Upper lobe of left lung (tissue), 6 donors: ENCODE results near the gene JMJD1C. TPM values are rescaled to one million over a fixed set of nuclear protein-coding genes. Genes with fewer than 3 reads are reported as not detected.
"Not testable (repeated sequence)": the region's sequence is repeated elsewhere in the genome, so short reads cannot be mapped to it uniquely, and the experiment has no call there.

Experiments used
- ATAC-seq, 2 donors: fragments of 200-7000 bp; cut with Tn5 transposase; one replicate each; pipeline ENCODE4 v1.9.1; 2022; ENCODE audit warnings: mild to moderate bottlenecking in 2 of 2, moderate library complexity in 2 of 2; ENCODE audit not compliant: low FRiP score in 2 of 2
- DNase-seq, 2 donors: peaks; one replicate each; pipeline ENCODE4 v3.0.0-alpha.2; 2019 to 2020
- H3K27ac ChIP-seq, 4 donors: fragments of 200-600 bp; sonication (generic); one replicate each; pipeline ENCODE4 v1.5.1; 2016 to 2019
- H3K27me3 ChIP-seq, 4 donors: fragments of 200-600 bp; sonication (generic); one replicate each; pipeline ENCODE4 v1.5.1; 2017 to 2019
- H3K36me3 ChIP-seq, 4 donors: fragments of 200-600 bp; sonication (generic); one replicate each; pipeline ENCODE4 v1.5.1; 2016 to 2019
- H3K4me1 ChIP-seq, 4 donors: fragments of 200-600 bp; sonication (generic); one replicate each; pipeline ENCODE4 v1.5.1; 2018 to 2019
- H3K4me3 ChIP-seq, 4 donors: fragments of 200-600 bp; sonication (generic); one replicate each; pipeline ENCODE4 v1.5.1; 2017 to 2019; ENCODE audit warnings: mild to moderate bottlenecking in 2 of 4, moderate library complexity in 1 of 4
- H3K9me3 ChIP-seq, 4 donors: fragments of 200-600 bp; sonication (generic); one replicate each; pipeline ENCODE4 v1.5.1; 2018 to 2019
- EP300 ChIP-seq, 4 donors: sonication (generic); formaldehyde crosslinking; IDR thresholded peaks; one replicate each; pipeline ENCODE4 v1.5.1; 2017; ENCODE audit warnings: antibody characterized with exemption in 4 of 4, control low read depth in 2 of 4
- POLR2A ChIP-seq, 4 donors: fragments of 450-650 bp; IDR thresholded peaks; one replicate each; pipeline ENCODE4 v1.5.1; 2016 to 2017; ENCODE audit warnings: antibody characterized with exemption in 4 of 4, mild to moderate bottlenecking in 2 of 4
- POLR2AphosphoS5 ChIP-seq, 2 donors: sonication (generic); formaldehyde crosslinking; IDR thresholded peaks; one replicate each; pipeline ENCODE4 v1.5.1; 2017; ENCODE audit warnings: antibody characterized with exemption in 2 of 2
- WGBS, 2 donors: methylation state at CpG; one replicate each; pipeline ENCODE4 v1.1.5; 2017 to 2018; 5-methylcytosine and 5-hydroxymethylcytosine counted together
- total RNA-seq, 6 donors: library from RNA; depleted of rRNA in 4 of 6; stranded (reverse); fragments of >200 nt in 4 of 6; gene quantifications; one replicate each; pipeline versions ENCODE4 v1.1.0 to v1.2.1, GENCODE V29; 2016 to 2021
- TF ChIP-seq, protein P1 (sequence below), 6 experiments: fragments of 450-650 bp in 4 of 6; fragments of 200-600 bp in 2 of 6; sonication (generic) in 2 of 6; IDR thresholded peaks; one replicate each; pipeline ENCODE4 v1.5.1; 2016 to 2019; ENCODE audit warnings: antibody characterized with exemption in 6 of 6
- donor health status: DM: no; HTN: no; CAD: no; lungs with moderate emphysema.
- donor health status: DM: no; HTN: yes; CAD: no; lungs with severe emphysema.

Gene JMJD1C
- total RNA-seq, 6 donors from 2014 or later = 80.2 to 130 (median 94.2) TPM

DNA sequence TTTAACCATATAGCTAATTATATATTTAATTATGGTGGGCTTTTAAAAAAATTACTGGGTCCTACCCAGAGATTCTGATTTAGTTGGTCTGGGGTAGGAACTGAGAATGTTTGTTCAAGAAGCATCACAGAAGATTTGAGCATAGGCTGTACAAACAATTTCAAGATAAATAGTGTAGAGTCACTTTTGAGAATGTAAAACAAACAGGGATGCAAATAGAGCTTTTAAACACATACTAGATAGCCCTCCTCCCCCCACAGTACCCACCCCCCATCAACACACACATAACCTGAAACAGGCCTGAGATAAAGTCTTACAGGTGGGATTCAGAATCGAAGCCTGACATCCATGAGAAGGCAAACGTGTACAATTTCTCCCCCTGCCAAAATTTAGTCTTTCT lies 39.8 kb upstream of the JMJD1C start:
- WGBS, 2 donors = 85 to 96% methylated on average over 2 of the region's 2 CpGs

DNA sequence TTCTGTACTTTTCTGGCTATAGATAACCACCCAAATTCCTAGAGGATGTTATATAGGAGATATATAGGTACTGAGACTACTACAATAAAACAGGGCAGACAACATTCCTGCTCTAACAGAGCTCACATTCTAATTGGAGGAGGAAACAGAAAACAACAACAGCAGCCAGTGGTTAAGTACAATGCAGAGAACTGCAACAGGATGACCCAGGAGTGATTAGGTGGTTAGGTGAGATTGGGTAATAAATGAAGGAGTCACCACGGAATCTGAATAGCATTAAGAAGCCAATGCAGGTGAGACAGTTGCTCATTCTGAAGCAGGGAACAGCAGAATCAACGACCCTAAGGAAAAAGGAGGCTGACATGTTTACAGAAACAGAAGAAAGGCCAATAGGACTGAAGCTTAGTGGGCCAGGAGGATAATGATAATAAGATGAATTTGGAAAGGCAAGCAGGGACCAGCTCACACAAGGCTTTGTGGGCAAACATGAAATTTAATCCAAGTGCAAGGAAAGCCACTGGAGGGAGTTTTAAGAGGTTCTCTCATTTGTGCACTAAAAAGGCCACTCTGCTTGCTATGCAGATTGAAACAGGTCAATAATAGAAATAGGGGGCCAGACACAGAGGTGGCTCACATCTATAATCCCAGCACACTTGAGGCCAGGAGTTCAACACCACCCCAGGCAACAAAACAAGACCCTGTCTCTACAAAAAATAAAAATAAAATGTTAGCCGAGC lies 38.5 kb upstream of the JMJD1C start:
- no peaks in the 10 kb centered on the region for H3K27me3 ChIP-seq
- 63 to 70% methylated on average over 3 of the region's 3 CpGs for WGBS, 2 donors
- H3K4me3 ChIP-seq = no peak overlapping the region
- H3K4me1 ChIP-seq = peaks cover 0 to 6% (median 2%) of the 10 kb centered on the region in 4 donors
- no peak overlapping the region for H3K27ac ChIP-seq
- H3K9me3 ChIP-seq = no peaks in the 10 kb centered on the region
- no peak for ATAC-seq
- H3K36me3 ChIP-seq = no peaks in the 10 kb centered on the region
- TF ChIP-seq EP300 (IDR thresholded peaks at IDR 0.05) = no peak
- TF ChIP-seq, protein P1, sequence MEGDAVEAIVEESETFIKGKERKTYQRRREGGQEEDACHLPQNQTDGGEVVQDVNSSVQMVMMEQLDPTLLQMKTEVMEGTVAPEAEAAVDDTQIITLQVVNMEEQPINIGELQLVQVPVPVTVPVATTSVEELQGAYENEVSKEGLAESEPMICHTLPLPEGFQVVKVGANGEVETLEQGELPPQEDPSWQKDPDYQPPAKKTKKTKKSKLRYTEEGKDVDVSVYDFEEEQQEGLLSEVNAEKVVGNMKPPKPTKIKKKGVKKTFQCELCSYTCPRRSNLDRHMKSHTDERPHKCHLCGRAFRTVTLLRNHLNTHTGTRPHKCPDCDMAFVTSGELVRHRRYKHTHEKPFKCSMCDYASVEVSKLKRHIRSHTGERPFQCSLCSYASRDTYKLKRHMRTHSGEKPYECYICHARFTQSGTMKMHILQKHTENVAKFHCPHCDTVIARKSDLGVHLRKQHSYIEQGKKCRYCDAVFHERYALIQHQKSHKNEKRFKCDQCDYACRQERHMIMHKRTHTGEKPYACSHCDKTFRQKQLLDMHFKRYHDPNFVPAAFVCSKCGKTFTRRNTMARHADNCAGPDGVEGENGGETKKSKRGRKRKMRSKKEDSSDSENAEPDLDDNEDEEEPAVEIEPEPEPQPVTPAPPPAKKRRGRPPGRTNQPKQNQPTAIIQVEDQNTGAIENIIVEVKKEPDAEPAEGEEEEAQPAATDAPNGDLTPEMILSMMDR (IDR thresholded peaks at IDR 0.05) = no peak
- no peak for DNase-seq

More for the DNA sequence above, 39.8 kb upstream of the JMJD1C start:
- no peaks in the 10 kb centered on the region for H3K27me3 ChIP-seq
- ATAC-seq (no peak), DNase-seq (no peak)
- no peaks in the 10 kb centered on the region for H3K36me3 ChIP-seq
- H3K27ac ChIP-seq = no peak overlapping the region
- no peaks in the 10 kb centered on the region for H3K9me3 ChIP-seq
- TF ChIP-seq, protein P1 (IDR thresholded peaks at IDR 0.05) = no peak
- TF ChIP-seq POLR2A (IDR thresholded peaks at IDR 0.05) (no peak), POLR2AphosphoS5 (IDR thresholded peaks at IDR 0.05) (no peak), EP300 (IDR thresholded peaks at IDR 0.05) (no peak)
- H3K4me1 ChIP-seq = peaks cover 0 to 6% (median 2%) of the 10 kb centered on the region in 4 donors
- no peak overlapping the region for H3K4me3 ChIP-seq

DNA sequence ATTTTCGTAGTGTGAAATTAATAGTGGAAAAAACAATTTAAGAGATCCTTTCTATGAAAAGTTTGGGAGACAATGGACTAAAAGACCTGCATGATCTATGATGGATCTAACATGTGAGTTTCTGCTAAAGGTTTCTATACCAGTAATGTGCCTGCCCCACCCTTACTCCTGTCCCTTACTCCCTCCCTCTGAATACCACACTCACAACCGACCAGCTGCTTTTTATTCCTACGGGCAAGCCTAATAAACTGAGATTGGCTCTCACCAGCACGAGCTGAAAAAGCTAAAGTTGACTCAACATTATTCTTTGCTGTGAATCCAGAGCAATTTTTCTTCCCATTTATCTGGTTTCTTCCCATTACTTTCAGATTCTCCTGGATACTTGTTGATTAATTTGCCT lies 37.6 kb upstream of the JMJD1C start:
- no peaks in the 10 kb centered on the region for H3K27me3 ChIP-seq
- H3K4me1 ChIP-seq = peaks cover 0 to 6% (median 4%) of the 10 kb centered on the region in 4 donors
- WGBS, 2 donors = 81 to 88% methylated on average over 4 of the region's 4 CpGs
- H3K27ac ChIP-seq = no peak overlapping the region
- no peak for TF ChIP-seq POLR2A (IDR thresholded peaks at IDR 0.05)
- no peak for TF ChIP-seq POLR2AphosphoS5 (IDR thresholded peaks at IDR 0.05)
- TF ChIP-seq, protein P1 (IDR thresholded peaks at IDR 0.05) = no peak
- no peak for TF ChIP-seq EP300 (IDR thresholded peaks at IDR 0.05)
- DNase-seq = no peak
- H3K36me3 ChIP-seq = no peaks in the 10 kb centered on the region
- no peak for ATAC-seq
- H3K9me3 ChIP-seq = no peaks in the 10 kb centered on the region
- H3K4me3 ChIP-seq = no peak overlapping the region

DNA sequence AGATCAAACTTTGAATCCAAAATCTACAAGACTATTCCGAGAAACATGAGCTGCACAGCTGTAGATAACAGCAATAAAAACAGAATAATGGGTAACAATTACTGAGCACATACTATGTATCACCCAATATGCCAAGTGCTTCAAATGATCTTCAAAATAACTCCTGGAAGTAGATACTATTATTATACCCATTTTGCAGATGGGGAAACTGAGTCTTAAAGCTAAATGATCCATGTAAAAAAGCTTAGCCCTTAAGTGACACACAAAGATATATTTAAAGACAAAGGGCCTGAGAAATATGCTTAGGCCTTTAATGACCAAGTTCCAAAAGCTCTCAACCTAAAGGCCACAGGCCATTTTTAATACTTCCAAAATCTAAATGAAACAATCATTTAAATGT lies 37.1 kb upstream of the JMJD1C start:
- 95 to 97% methylated on average over 1 of the region's 1 CpG for WGBS, 2 donors
- Histone ChIP-seq H3K9me3 (no peaks in the 10 kb centered on the region), H3K4me3 (no peak overlapping the region), H3K36me3 (no peaks in the 10 kb centered on the region), H3K27ac (no peak overlapping the region), H3K27me3 (no peaks in the 10 kb centered on the region), H3K4me1 (peaks cover 0 to 7% (median 5%) of the 10 kb centered on the region in 4 donors)
- DNase-seq (no peak), ATAC-seq (no peak)
- no peak for TF ChIP-seq POLR2AphosphoS5 (IDR thresholded peaks at IDR 0.05)
- TF ChIP-seq EP300 (IDR thresholded peaks at IDR 0.05) = no peak
- TF ChIP-seq, protein P1 (IDR thresholded peaks at IDR 0.05) = no peak
- no peak for TF ChIP-seq POLR2A (IDR thresholded peaks at IDR 0.05)

DNA sequence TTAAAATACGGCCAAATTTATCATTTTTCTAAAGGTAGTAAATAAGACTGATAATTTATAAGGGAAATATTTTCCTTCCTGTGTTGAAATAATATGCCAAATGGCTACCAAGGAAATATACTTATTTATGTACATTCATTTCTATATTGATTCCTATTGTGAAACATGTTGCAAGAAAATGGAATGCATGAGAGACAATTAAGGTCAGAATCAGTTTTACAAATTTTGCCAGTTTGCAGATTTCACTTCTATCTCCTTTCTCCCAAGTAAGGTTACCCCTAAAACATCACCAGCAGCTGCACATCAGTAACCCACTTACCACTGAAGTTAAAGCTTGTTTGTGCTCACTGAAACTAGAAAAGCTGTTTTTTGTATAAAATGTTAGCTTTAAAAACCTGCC lies 36.2 kb upstream of the JMJD1C start:
- TF ChIP-seq EP300 (IDR thresholded peaks at IDR 0.05) = no peak
- TF ChIP-seq POLR2A (IDR thresholded peaks at IDR 0.05) = no peak
- TF ChIP-seq POLR2AphosphoS5 (IDR thresholded peaks at IDR 0.05) = no peak
- TF ChIP-seq, protein P1 (IDR thresholded peaks at IDR 0.05) = no peak
- Histone ChIP-seq H3K4me1 (peaks cover 0 to 7% (median 5%) of the 10 kb centered on the region in 4 donors), H3K27ac (no peak overlapping the region), H3K36me3 (no peaks in the 10 kb centered on the region), H3K4me3 (no peak overlapping the region), H3K9me3 (no peaks in the 10 kb centered on the region), H3K27me3 (no peaks in the 10 kb centered on the region)
- DNase-seq (no peak), ATAC-seq (no peak)
- 71 to 96% methylated on average over 1 of the region's 1 CpG for WGBS, 2 donors

DNA sequence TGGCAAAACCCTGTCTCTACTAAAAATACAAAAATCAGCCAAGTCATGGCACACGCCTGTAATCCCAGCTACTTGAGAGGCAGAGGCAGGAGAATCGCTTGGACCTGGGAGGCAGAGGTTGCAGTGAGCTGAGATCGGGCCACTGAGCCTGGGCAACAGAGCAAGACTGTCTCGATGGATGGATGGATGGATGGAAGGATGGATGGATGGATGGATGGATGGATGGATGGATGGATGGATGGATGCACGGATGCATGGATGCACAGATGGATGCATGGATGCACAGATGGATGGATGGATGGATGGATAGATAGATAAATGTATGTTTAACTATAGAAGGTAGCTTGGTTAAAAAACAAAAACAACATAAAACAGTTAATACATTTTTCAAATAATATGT lies 34.8 kb upstream of the JMJD1C start:
- DNase-seq, H3K4me3 ChIP-seq, H3K36me3 ChIP-seq, ATAC-seq, H3K9me3 ChIP-seq, H3K4me1 ChIP-seq, H3K27ac ChIP-seq, H3K27me3 ChIP-seq: not testable (repeated sequence)
- 93 to 98% methylated on average over 5 of the region's 5 CpGs for WGBS, 2 donors
